ENCODE measurements around the gene C1QTNF6.

DNA sequence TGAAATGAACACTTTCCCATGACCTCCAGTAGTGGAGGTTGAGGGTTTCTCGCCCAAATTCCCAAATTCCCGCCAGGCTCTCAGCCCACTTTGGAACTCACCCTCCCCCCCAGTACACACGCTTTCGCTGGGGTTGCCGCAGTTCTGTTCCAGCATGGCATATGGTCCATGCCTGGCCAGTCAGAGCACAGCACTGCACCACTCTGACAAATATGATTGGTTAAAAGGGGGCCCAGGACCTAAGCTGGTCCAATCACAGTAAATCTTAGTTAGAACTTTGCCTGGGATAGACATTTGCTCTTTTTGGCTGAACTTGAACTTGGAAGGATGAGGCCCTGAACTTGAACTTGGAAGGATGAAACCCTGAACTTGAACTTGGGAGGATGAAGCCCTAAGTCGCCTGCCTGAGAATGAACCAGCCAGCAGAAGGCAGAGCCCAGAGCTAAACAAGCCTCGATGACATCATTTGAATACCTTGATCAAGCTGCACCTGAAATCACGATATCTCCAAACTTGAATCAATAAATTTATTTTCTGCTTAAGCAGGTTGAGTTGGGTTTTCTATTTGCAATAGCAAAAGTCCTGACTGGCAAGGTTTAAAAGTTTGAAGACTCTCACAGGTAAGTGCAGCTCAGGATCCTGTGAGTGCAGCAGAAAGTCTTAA, 36.8 kb upstream of the C1QTNF6 start:
- TF ChIP-seq, protein P1, sequence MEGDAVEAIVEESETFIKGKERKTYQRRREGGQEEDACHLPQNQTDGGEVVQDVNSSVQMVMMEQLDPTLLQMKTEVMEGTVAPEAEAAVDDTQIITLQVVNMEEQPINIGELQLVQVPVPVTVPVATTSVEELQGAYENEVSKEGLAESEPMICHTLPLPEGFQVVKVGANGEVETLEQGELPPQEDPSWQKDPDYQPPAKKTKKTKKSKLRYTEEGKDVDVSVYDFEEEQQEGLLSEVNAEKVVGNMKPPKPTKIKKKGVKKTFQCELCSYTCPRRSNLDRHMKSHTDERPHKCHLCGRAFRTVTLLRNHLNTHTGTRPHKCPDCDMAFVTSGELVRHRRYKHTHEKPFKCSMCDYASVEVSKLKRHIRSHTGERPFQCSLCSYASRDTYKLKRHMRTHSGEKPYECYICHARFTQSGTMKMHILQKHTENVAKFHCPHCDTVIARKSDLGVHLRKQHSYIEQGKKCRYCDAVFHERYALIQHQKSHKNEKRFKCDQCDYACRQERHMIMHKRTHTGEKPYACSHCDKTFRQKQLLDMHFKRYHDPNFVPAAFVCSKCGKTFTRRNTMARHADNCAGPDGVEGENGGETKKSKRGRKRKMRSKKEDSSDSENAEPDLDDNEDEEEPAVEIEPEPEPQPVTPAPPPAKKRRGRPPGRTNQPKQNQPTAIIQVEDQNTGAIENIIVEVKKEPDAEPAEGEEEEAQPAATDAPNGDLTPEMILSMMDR (IDR thresholded peaks at IDR 0.05 in 8 of 11, conservative IDR thresholded peaks at IDR 0.05 in 3 of 11), result no peak
- TF ChIP-seq POLR2A (IDR thresholded peaks at IDR 0.05) (no peak), POLR2AphosphoS5 (IDR thresholded peaks at IDR 0.05) (peak in 1 of 3 donors; percentile 23)

Measured in spleen (tissue), 7 donors.